Smooth muscle cell of bladder (primary cell): ENCODE data around the gene TMOD3. TPM values are rescaled to one million over a fixed set of nuclear protein-coding genes. Genes with fewer than 3 reads are reported as not detected.

Source experiments
- total RNA-seq: library from RNA; depleted of rRNA; stranded (reverse); fragments of >200 nt; gene quantifications from 2 replicates; pipeline ENCODE4 v1.2.3, GENCODE V29; 2014

The TMOD3 gene
- 30.7 and 35.3 TPM in 2 replicates for total RNA-seq

GRCh38 chr15:51829376-51830275 is at the start of gene TMOD3:
Gene TMOD3 (plus strand): TSS chr15:51829653. CDS start chr15:51862885, 33,232 bp downstream.

Other genes with a start within 250 kb of the TMOD3 start
- gene DMXL2, start 206.9 kb upstream of the TMOD3 start, total RNA-seq, result 15.8 and 25.7 TPM in 2 replicates
- not detected in 2 replicates for gene SCG3, start 148.2 kb upstream of the TMOD3 start, total RNA-seq
- 5.1 and 5.3 TPM in 2 replicates for gene LYSMD2, start 92.0 kb upstream of the TMOD3 start, total RNA-seq
- 4.8 and 6.6 TPM in 2 replicates for gene TMOD2, start 78.1 kb upstream of the TMOD3 start, total RNA-seq
- gene LEO1, start 142.1 kb downstream of the TMOD3 start, total RNA-seq, result 25.9 and 30.1 TPM in 2 replicates
- 54.1 and 65.1 TPM in 2 replicates for gene MAPK6, start 189.6 kb downstream of the TMOD3 start, total RNA-seq